SH-SY5Y (cell line): ENCODE results near the gene NIM1K.

Source experiments
- GATA2 ChIP-seq: IDR thresholded peaks from 2 replicates; pipeline ENCODE4 v1.6.1; 2011; ENCODE audit warnings: mild to moderate bottlenecking, low read depth, low read length
- GATA3 ChIP-seq: IDR thresholded peaks from 2 replicates; pipeline ENCODE4 v1.6.1; 2011; ENCODE audit warnings: low read depth, mild to moderate bottlenecking, low read length, moderate library complexity

- no peak for TF ChIP-seq GATA3
- no peak for TF ChIP-seq GATA2
These were observed 35.0 kb upstream of the NIM1K start for GRCh38 chr5:43157068-43157467.
